Mucosa of descending colon (tissue), 3 donors: ENCODE results near the gene BCL2L1. TPM values are rescaled to one million over a fixed set of nuclear protein-coding genes. Genes with fewer than 3 reads are reported as not detected.
"Not testable (repeated sequence)": the region's sequence is repeated elsewhere in the genome, so short reads cannot be mapped to it uniquely, and the experiment has no call there.

Experiments
- ATAC-seq: fragments of 200-7000 bp; cut with Tn5 transposase; one replicate; pipeline ENCODE4 v1.9.1; 2020; ENCODE audit warnings: mild to moderate bottlenecking, moderate library complexity
- DNase-seq, 3 donors: peaks; one replicate each; pipeline ENCODE4 v3.0.0-alpha.2; 2020
- H3K36me3 ChIP-seq: fragments of 200-600 bp; one replicate; pipeline ENCODE4 v1.8.0; 2021; ENCODE audit warnings: low read depth, mild to moderate bottlenecking
- H3K4me1 ChIP-seq: fragments of 200-600 bp; one replicate; pipeline ENCODE4 v1.8.0; 2021; ENCODE audit warnings: low read depth, mild to moderate bottlenecking
- H3K4me3 ChIP-seq: fragments of 200-600 bp; one replicate; pipeline ENCODE4 v1.8.0; 2021; ENCODE audit warnings: mild to moderate bottlenecking
- H3K9me3 ChIP-seq: fragments of 200-600 bp; one replicate; pipeline ENCODE4 v1.8.0; 2021; ENCODE audit warnings: mild to moderate bottlenecking
- intact Hi-C, 2 donors: fragments of 100-400 bp; cut with DNase I in 1 of 2; cut with micrococcal nuclease in 1 of 2; formaldehyde crosslinking; loops; one replicate each; pipeline versions ENCODE4 v1.11.0 to v1.11.1; 2022; cut with DNase I, micrococcal nuclease
- total RNA-seq, 3 donors: library from RNA; stranded (reverse); fragmentation: NEBNext Ultra II Directional in 2 of 3; extraction: Animal tissue kit (Norgen Biotek cat#: 25700) in 2 of 3; gene quantifications; one replicate each; pipeline versions ENCODE4 v1.2.1 to v1.2.4, GENCODE V29; 2021 to 2023
- TF ChIP-seq, protein P1 (sequence below): fragments of 200-600 bp; IDR thresholded peaks from one replicate; pipeline ENCODE4 v1.8.0; 2022; ENCODE audit warnings: antibody characterized with exemption, mild to moderate bottlenecking
- donor health status: DM: no; HTN: no; CAD: no; lungs with moderate emphysema.
- donor health status: DM: no; HTN: no; CAD: no.
- donor health status: DM: no; HTN: yes; CAD: no.

BCL2L1 gene
- total RNA-seq, 3 donors from 2014 or later = 76.2 to 90.3 (median 78.1) TPM

DNA sequence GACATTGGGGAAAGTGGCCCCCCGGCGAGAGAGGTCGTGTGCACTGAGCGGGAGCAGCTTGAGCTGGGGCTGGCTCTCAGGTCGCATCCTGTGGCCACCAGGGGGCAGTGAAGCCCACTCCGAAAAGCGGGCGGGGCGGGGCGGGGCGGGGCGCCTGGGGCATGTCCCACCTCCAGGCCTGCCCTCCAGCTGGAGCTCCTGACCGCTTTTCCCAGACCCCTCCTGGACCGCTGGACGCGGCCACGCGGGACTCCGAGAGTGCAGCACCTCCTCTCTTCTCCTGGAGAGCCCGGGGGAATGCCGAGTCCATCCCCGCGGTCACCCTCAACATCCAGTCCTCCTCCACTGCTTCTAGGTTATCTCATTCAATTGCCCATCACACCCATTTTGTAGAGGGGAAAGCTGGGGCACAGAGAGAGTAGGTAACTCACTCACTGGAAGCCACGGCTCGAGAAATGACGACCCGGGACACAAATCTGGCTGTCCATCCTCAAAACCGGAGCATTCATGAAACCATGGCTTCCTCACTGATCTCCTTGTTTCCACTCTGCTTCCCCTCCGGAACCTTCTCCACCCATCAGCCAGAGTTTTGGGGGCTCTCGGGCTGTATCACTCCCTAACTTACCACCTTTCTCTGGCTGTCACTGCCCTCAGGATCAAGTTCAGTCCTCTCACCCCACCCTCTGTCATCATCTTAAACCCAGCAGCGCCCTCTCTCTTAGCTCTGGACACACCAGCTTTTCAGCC, 60.9 kb downstream of the BCL2L1 start:
- no peaks in the 10 kb centered on the region for H3K36me3 ChIP-seq
- peaks cover 53% of the 10 kb centered on the region for H3K4me1 ChIP-seq
- DNase-seq (peak; percentile 87 to 92 (median 89)), ATAC-seq (peak; percentile 82)
- no peaks in the 10 kb centered on the region for H3K9me3 ChIP-seq
- intact Hi-C loops = loop anchor here in 1 of 2 donors (2.0 kb wide), 1 partner anchor 59 kb away; no protein-coding TSS in a partner anchor
- H3K4me3 ChIP-seq = no peak overlapping the region
- TF ChIP-seq, protein P1, sequence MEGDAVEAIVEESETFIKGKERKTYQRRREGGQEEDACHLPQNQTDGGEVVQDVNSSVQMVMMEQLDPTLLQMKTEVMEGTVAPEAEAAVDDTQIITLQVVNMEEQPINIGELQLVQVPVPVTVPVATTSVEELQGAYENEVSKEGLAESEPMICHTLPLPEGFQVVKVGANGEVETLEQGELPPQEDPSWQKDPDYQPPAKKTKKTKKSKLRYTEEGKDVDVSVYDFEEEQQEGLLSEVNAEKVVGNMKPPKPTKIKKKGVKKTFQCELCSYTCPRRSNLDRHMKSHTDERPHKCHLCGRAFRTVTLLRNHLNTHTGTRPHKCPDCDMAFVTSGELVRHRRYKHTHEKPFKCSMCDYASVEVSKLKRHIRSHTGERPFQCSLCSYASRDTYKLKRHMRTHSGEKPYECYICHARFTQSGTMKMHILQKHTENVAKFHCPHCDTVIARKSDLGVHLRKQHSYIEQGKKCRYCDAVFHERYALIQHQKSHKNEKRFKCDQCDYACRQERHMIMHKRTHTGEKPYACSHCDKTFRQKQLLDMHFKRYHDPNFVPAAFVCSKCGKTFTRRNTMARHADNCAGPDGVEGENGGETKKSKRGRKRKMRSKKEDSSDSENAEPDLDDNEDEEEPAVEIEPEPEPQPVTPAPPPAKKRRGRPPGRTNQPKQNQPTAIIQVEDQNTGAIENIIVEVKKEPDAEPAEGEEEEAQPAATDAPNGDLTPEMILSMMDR = peak; percentile 68

DNA sequence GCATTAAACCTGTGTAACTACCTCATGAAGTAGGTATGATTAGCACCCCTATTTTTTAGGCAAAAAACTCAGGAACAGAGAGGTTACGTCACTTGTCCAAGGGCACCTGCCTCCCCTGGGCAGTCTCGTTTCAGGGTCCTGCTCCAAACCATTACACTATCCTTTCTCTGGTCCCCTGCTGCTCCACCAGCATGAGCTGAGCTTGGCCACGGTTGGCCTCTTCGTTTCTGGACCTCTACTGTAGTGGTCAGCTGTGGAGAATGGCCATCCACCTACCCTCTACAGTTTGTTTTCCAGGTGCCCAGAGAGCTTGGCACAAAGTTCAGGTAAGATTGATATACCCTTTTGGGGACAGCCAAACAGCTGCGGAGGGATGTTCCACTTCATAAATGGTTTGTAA, 68.1 kb downstream of the BCL2L1 start:
- Histone ChIP-seq H3K36me3 (no peaks in the 10 kb centered on the region), H3K9me3 (no peaks in the 10 kb centered on the region), H3K4me1 (no peaks in the 10 kb centered on the region), H3K4me3 (no peak overlapping the region)
- TF ChIP-seq, protein P1 = no peak
- DNase-seq (no peak), ATAC-seq (no peak)
- intact Hi-C loops = no loop called here

DNA sequence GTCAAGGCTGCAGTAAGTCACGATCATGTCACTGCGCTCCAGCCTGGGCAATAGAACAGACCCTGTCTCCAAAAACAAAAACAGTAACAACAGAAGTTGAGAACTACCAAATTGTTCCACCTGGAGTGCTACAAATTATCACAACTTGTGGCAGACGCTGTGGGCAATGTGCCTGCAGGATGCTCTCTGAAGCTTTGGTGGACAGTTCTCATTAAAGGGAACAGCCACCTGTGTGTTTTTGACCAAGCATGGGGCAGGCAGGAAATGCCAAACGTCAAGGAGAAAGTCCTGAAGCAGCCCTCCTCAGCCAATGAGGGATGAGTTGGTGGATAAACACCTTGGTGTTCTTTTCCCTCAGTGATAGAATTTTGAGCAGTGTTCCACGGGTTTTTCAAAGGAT, 69.1 kb downstream of the BCL2L1 start:
- Histone ChIP-seq H3K36me3 (no peaks in the 10 kb centered on the region), H3K4me1 (no peaks in the 10 kb centered on the region), H3K9me3 (no peaks in the 10 kb centered on the region), H3K4me3 (no peak overlapping the region)
- intact Hi-C loops = no loop called here
- DNase-seq (no peak), ATAC-seq (no peak)
- TF ChIP-seq, protein P1 = no peak

DNA sequence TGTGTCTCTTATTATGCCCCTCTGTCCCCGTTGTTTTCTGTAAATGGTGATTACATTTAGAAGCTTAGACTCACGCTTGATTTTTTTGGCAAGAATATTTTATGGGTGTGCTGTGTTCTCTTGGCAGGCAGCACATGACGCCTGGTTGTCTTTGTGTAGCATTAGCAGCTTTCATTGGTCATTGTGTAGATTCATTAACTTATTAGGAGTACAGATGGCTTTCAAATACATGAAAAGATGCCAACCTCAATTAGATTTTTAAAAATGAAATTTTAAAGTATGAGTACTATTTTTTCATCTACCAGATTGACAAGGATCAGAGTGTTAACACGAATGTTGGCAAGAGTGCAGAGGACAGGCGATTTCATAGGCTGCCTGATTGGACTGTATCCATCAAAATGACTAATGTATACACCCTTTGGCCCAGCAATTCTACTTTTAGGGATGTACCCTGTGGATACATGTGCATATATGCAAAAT, 69.7 kb downstream of the BCL2L1 start:
- ATAC-seq (no peak), DNase-seq (no peak)
- TF ChIP-seq, protein P1 = no peak
- H3K4me3 ChIP-seq = no peak overlapping the region
- no peaks in the 10 kb centered on the region for H3K36me3 ChIP-seq
- H3K9me3 ChIP-seq = no peaks in the 10 kb centered on the region
- H3K4me1 ChIP-seq = no peaks in the 10 kb centered on the region
- intact Hi-C loops = no loop called here

DNA sequence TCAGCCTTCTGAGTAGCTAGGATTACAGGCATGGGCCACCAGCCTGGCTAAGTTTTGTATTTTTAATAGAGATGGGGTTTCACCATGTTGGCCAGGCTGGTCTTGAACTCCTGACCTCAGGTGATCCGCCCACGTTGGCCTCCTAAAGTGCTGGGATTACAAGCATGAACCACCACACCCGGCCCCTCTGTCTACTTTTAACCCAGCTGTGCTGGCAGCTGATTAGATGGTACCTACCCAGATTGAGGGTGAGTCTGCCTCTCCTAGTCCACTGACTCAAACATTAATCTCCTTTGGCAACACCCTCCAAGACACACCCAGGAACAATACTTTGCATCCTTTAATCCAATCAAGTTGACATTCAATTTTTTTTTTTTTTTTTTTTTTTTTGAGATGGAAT, 74.6 kb downstream of the BCL2L1 start:
- intact Hi-C loops, H3K4me3 ChIP-seq, DNase-seq, ATAC-seq, H3K36me3 ChIP-seq, H3K4me1 ChIP-seq, H3K9me3 ChIP-seq: not testable (repeated sequence)

DNA sequence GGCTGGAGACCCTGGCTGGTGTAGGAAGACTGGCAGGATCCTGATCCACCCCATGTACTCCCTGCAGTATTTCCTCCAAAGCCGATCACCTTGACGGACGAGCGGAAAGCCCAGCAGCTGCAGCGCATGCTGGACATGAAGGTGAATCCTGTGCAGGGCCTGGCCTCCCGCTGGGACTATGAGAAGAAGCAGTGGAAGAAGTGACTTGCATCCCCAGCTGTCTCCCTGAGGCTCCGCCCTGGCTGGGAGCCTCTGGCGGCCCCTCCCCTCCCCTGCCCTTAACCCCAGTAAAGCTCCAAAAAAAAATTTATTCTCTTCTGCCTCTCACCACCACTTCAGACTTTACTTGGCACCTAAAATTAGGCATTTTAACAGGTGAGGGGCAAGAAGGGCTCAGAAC, 78.0 kb downstream of the BCL2L1 start:
- intact Hi-C loops = no loop called here
- Histone ChIP-seq H3K4me1 (no peaks in the 10 kb centered on the region), H3K4me3 (no peak overlapping the region), H3K9me3 (no peaks in the 10 kb centered on the region), H3K36me3 (no peaks in the 10 kb centered on the region)
- no peak for DNase-seq
- TF ChIP-seq, protein P1 = no peak
- ATAC-seq = no peak
